ENCODE results near the gene EDN3. TPM values are rescaled to one million over a fixed set of nuclear protein-coding genes. Genes with fewer than 3 reads are reported as not detected.
A peak's percentile ranks its signal among the peaks of the same experiment; 100 is the strongest.

Gene EDN3
- total and polyA plus RNA-seq, 7 donors = 0.62 to 2.3 (median 1.3) TPM

DNA sequence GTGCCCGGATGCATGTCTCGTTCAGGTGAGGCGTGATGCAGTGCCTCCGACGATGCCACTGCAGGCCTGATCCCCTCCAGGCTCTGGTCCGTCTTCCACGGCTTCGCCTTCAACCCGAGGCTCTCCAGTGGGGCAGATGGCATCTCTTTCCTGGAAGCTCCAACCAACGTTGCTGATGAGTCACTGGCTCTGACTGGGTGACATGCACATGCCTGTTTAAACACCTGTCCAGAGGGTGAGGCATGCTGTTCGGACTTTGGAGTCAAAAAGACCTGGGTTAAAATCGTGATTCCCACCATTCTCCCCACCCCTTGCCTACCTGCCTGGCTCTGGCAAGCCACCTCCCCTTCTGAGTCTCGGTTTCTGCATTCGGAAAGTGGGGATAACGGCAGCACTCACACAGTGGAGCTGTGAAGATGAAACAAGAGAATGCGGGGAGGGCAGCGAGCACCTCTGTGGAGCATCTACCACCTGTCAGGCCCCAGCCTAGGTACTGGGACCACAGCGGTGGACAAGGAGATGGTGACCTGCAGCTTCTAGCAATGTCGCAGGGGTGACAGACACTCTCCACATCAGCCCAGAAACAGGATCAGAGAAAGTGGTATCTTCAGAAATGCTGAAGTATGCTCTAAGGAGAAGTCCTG, 8.5 kb upstream of the EDN3 start:
- DNase-seq = no peak
- intact Hi-C loops (cut with DNase I) = no loop called here
- WGBS, 3 donors = 86 to 89% (median 86%) methylated on average over 19 of the region's 19 CpGs
- Histone ChIP-seq H3K4me3 (no peak overlapping the region), H3K9me3 (no peaks in the 10 kb centered on the region), H3K27me3 (ENCODE audit: insufficient read depth in 3 of 3, low read length in 2 of 3) (peaks cover 0 to 15% (median 2%) of the 10 kb centered on the region in 3 donors), H3K36me3 (ENCODE audit: insufficient read depth in 1 of 2, low read depth in 1 of 2) (no peaks in the 10 kb centered on the region), H3K27ac (no peak overlapping the region), H3K4me1 (no peaks in the 10 kb centered on the region)
- ATAC-seq = no peak
- TF ChIP-seq, protein P1, sequence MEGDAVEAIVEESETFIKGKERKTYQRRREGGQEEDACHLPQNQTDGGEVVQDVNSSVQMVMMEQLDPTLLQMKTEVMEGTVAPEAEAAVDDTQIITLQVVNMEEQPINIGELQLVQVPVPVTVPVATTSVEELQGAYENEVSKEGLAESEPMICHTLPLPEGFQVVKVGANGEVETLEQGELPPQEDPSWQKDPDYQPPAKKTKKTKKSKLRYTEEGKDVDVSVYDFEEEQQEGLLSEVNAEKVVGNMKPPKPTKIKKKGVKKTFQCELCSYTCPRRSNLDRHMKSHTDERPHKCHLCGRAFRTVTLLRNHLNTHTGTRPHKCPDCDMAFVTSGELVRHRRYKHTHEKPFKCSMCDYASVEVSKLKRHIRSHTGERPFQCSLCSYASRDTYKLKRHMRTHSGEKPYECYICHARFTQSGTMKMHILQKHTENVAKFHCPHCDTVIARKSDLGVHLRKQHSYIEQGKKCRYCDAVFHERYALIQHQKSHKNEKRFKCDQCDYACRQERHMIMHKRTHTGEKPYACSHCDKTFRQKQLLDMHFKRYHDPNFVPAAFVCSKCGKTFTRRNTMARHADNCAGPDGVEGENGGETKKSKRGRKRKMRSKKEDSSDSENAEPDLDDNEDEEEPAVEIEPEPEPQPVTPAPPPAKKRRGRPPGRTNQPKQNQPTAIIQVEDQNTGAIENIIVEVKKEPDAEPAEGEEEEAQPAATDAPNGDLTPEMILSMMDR (IDR thresholded peaks at IDR 0.05) = no peak

DNA sequence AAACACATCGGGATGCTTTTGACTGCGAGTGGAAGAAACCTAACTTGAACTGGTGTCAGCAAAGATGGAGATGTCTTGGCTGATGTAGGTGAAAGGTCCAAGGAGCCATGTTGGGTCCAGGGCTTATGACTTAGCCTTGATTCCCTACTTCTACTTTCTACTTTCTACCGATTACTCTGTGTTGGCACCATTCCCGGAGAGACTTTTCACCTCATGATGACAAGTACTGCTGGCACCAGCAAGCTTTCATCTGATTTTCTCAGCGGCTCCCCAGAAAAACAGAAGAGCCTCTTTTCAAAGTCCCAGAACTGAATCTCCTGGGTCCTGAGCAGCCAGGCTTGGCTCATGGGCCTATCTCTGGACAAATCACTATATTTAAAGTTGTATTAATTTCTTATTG, 4.9 kb upstream of the EDN3 start:
- intact Hi-C loops (cut with DNase I) = no loop called here
- TF ChIP-seq, protein P1 (IDR thresholded peaks at IDR 0.05) = no peak
- H3K36me3 ChIP-seq (ENCODE audit: insufficient read depth in 1 of 2, low read depth in 1 of 2) = no peaks in the 10 kb centered on the region
- DNase-seq (no peak), ATAC-seq (no peak)
- H3K27me3 ChIP-seq (ENCODE audit: insufficient read depth in 3 of 3, low read length in 2 of 3) = peaks cover 0 to 41% (median 10%) of the 10 kb centered on the region in 3 donors
- no peaks in the 10 kb centered on the region for H3K4me1 ChIP-seq
- H3K9me3 ChIP-seq = no peaks in the 10 kb centered on the region
- WGBS, 3 donors = 42 to 49% (median 49%) methylated on average over 5 of the region's 5 CpGs
- no peak overlapping the region for H3K27ac ChIP-seq
- H3K4me3 ChIP-seq = no peak overlapping the region

DNA sequence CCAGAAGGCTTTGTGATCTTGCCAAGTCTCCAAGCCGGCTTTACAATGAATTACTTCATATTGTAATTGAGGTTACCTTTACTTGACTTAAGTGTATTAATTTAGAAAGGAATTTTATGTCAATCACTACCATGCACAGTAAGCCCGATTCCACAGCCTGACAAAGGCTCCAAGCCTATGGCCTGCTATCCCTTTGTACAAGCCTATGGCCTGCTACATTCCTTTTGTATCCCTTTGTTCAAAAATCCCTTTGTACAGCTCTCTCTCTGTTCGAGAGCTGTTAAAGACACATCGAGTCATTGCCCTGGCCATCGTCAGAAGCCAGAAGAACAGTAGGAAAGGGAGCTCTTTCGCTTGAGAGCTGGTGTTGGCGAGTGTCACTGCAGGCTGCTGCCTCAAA, 2.7 kb upstream of the EDN3 start:
- 93 to 94% (median 93%) methylated on average over 7 of the region's 7 CpGs for WGBS, 3 donors
- H3K36me3 ChIP-seq (ENCODE audit: insufficient read depth in 1 of 2, low read depth in 1 of 2) = no peaks in the 10 kb centered on the region
- no peak for ATAC-seq
- H3K27me3 ChIP-seq (ENCODE audit: insufficient read depth in 3 of 3, low read length in 2 of 3) = peaks cover 0 to 60% (median 17%) of the 10 kb centered on the region in 3 donors
- H3K4me1 ChIP-seq = no peaks in the 10 kb centered on the region
- TF ChIP-seq, protein P1 (IDR thresholded peaks at IDR 0.05) = no peak
- intact Hi-C loops (cut with DNase I) = no loop called here
- no peak overlapping the region for H3K4me3 ChIP-seq
- H3K9me3 ChIP-seq = no peaks in the 10 kb centered on the region
- H3K27ac ChIP-seq = no peak overlapping the region
- DNase-seq = no peak

DNA sequence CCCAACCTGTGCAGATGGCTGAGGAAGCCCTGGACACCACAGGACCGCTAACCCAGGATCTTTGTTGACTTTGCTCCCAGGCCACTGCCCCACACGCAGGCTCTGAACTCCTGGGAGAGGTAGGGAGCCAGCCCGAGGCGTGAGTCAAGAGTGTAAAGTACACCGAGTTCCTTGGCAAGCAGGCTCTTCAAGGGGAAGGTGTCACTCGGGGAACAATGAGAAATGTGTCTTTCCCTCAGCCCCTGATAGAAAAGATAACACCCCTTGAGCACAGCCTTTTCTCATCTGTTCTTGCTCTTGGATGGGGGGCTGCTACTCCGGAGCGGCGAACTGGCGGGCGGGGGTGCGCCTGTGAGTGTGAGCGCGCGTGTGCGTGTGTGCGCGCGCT, 472 bp upstream of the EDN3 start:
- WGBS, 3 donors = 1 to 2% (median 2%) methylated on average over 18 to 19 of the region's 19 CpGs
- TF ChIP-seq, protein P1 (IDR thresholded peaks at IDR 0.05) = no peak
- no peaks in the 10 kb centered on the region for H3K4me1 ChIP-seq
- ATAC-seq (peak in 2 of 4 donors; percentile 27 to 64), DNase-seq (peak in 1 of 2 donors; percentile 66)
- no peak overlapping the region for H3K4me3 ChIP-seq
- no peak overlapping the region for H3K27ac ChIP-seq
- H3K27me3 ChIP-seq (ENCODE audit: insufficient read depth in 3 of 3, low read length in 2 of 3) = peaks cover 0 to 56% (median 17%) of the 10 kb centered on the region in 3 donors
- intact Hi-C loops (cut with DNase I) = no loop called here
- H3K9me3 ChIP-seq = no peaks in the 10 kb centered on the region
- no peaks in the 10 kb centered on the region for H3K36me3 ChIP-seq (ENCODE audit: insufficient read depth in 1 of 2, low read depth in 1 of 2)

Measured in psoas muscle (tissue), 8 donors.